NCI-H526 treated with DMSO at 0.1 percent for 48 hours (cell line): ENCODE measurements around the gene LY6G6F.

ENCODE experiments used
- DNase-seq: peaks from one replicate; lab custom pipeline; 2025; lab: John Stamatoyannopoulos, UW

LY6G6F gene

DNA sequence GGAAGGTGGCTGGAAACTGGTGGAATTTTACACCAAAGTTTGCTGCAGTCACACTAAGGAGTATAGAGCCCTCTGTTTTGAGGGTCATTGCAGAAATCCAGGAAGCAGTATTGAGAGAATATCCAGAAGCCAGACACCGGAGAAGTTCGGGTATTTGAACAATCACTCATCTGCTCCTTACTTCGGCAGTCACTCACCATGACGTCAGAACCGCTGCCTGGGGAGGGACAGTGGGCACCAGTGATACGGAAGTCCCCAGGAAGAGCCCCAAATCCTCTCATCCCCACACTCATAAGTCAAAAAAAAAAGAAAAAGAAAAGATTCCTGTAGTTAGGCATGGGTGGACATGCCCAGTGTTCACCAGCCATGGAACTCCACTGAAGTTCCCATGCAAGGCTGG lies 29.8 kb upstream of the LY6G6F start:
- no peak for DNase-seq

DNA sequence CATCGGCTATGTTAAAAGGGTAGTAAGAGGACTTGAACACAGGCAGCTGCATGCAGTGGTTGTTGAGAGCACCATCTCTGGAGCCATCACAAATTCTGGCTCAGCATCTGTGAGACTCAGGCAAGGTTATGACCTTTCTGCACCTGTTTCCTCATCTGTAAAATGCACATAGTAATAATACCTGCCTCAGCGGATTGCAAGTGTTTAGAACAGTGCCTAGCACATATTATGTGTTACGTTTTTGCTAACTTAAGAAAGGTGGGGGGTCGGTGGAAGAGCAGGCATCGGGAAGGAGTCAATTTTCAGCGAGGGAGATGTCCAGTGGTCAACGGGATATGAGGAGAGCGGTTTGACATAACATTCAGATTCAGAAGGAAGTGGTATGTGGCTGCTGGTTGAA lies 28.7 kb upstream of the LY6G6F start:
- DNase-seq = no peak

DNA sequence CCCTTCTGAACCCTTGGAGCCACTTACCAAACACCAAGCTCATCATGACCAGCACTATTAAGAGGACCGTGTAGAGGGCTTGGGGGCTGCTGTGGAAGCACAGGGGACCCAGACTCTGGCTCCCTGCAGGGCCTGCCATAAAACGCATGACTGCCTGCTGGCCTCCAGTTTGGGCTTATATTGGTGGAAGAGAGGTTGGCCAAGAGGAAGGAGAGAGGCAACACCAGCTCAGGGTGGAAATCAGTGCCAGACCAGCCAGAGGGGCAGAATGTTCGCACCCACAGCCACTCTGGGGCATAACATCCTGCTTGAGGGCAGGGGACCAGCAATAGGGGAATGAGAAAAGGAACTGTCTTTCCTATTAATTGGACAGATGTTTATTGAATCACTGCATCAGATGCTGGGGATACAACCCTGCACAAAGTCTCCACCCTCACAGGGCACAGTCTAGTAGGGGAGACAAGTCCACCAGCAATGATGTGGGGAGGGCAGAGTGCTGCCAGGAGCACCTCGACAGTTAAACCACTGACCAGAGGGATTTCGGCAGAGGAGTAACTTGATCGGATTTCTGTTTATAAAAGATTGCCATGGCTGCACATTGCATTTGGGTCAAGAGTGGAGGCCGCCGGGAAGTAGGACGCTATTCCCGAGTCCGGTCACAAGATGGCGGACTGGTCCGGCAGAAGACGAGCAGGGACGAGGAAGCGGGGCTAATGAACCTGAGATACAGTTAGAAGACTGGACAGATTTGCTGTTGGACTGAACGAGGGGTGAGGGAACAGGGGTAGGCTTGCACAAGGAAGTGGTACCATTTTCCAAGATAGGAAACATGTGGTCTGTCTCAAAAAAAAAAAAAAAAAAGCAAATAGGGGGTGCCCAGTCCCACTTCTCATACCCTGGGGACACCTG lies 26.2 kb upstream of the LY6G6F start, which contains the start of gene LY6G5C:
TSS of gene LY6G5C (minus strand) at position 842 of the 909 bp plus-strand sequence. CDS start at position 148, 694 bp downstream.
- DNase-seq = peak; percentile 78

GRCh38 chr6:31681135-31681671 lies 25.5 kb upstream of the LY6G6F start:
- DNase-seq = no peak

DNA sequence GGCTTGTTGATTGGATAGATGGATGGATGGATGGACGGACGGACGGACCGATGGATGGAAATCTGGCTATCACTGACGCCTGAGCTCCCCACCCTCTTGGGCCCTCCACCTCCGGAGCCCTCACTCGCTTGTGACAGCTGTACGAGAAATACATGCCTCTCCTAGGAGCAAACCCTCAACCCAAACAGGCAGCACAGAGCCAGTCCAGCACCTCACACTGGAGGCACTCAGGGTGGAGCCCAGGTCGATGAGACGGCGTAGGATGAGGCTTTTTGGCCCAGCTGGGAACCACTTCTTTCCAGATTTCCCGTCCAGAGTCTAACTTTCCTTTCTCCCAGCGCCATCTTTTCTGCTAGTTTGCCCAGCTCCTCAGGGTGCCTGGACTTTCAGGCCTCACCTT lies 23.1 kb upstream of the LY6G6F start:
- no peak for DNase-seq

DNA sequence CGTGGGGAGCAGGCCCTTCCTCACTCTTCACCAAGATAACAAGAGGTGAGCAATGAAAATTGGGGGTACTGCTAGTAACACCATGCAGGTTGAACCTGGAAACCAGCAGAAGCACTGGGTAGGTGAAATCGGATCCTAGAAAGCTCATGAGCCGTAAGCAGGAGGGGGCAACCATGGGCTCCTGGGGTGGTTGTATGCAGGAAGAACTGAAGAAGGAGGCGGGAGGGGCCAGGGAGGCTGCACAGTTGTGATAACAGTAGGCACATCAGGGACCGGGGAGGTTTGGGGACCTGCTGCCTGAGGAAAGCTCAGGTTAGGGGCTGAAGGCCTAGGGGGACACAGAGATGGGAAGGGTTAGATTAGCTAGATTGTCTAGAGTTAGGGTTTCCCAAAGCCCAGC lies 20.2 kb upstream of the LY6G6F start:
- no peak for DNase-seq

- DNase-seq = no peak
Measured at GRCh38 chr6:31687321-31687720, 19.3 kb upstream of the LY6G6F start.

GRCh38 chr6:31687860-31688693 lies 18.6 kb upstream of the LY6G6F start:
- no peak for DNase-seq

GRCh38 chr6:31689249-31690110 lies 17.2 kb upstream of the LY6G6F start:
- DNase-seq = no peak

- DNase-seq = no peak
Measured at GRCh38 chr6:31690231-31691077, 16.2 kb upstream of the LY6G6F start.

- DNase-seq = no peak
Measured at GRCh38 chr6:31691078-31691463, 15.6 kb upstream of the LY6G6F start.

DNA sequence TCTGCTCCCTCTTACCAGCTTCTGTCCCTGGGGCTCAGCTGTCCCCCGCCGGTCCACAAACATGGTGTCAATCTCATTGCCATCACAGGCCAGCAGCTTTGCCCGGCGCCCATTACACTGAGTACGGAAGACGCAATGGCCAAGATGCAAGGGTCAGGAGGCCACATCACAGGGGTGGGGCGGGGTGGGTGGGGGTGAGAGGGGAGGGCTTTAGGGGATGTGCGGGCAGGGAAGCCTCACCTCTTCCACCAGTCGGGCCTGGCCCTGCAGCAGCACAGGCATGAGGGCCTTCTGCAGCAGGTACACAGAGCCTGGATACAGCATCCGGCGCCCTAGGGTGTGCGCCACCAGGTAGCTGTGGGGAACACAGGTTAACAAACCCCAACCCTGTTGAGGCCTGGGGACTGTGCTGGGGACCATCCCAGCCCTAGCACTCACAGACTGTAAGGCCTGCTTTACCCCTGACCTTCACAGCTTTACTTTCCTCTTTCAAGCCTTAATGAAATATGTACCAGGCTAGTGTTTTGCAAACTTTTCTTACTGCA lies 15.0 kb upstream of the LY6G6F start:
- no peak for DNase-seq

- no peak for DNase-seq
Measured at GRCh38 chr6:31692353-31692752, 14.3 kb upstream of the LY6G6F start.

DNA sequence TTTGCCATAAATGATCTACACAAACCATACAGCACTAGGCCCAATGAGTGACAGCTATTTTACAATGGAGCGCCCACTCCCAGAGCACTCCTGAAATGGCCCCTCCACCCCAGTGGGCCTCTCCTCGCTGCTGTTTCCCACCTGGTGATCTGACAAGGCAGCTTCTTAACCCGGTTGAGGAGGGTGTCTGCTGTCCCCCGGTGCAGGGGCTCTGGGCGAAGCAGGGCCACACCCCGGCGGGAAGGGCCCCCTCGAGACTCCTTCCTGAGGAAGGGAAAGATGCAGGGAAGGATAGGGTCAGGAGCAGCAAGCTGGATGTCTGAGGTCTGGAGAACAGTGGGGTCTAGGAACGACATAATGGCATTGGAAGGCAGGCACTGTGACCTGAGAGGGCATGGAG lies 13.8 kb upstream of the LY6G6F start:
- no peak for DNase-seq

DNA sequence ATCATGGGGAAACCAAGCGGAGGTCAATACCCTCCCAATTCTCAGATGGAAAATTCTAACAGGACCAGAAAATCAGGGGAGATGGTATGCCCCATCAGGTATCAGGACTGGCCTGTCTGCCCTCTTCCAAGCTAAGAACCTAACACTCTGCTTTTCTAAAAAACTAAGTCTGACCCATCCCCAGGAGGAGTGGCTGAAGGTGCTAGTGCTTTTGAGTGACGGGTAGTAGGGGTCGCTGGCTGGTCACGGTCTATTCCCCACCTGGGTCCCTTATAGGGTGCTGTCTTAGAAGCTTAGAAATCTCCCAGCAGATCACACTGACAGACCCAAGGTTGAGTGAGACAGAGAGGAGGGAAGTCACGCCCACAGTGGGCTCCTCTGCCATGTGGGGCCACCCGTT lies 13.1 kb upstream of the LY6G6F start:
- no peak for DNase-seq

DNA sequence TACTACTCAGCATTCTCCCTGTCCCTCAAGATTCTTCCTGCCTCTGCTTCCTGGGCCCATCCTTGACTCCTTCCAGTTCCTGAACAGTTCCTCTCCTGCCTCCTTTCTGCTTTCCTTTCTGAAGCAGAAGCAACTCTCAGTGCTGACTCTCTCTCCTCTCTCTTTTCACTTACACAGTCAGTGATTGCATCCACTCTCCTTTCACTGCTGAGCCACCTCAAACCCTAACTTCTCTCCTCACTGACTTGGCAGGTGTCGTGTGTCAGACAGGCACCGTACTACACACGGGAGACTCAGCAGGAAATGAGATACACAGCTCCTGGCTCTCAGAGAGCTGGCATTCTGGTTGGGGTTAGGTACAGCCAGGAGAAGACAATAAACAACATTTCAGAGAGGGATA lies 9.1 kb upstream of the LY6G6F start:
- no peak for DNase-seq

GRCh38 chr6:31700740-31701401 lies 5.8 kb upstream of the LY6G6F start:
- no peak for DNase-seq

GRCh38 chr6:31701666-31702404 lies 4.8 kb upstream of the LY6G6F start:
- DNase-seq = no peak

- DNase-seq = peak; percentile 47
Measured at GRCh38 chr6:31702405-31702818, 4.3 kb upstream of the LY6G6F start.
